ENCODE data around the gene BCAS1.

BCAS1 gene

DNA sequence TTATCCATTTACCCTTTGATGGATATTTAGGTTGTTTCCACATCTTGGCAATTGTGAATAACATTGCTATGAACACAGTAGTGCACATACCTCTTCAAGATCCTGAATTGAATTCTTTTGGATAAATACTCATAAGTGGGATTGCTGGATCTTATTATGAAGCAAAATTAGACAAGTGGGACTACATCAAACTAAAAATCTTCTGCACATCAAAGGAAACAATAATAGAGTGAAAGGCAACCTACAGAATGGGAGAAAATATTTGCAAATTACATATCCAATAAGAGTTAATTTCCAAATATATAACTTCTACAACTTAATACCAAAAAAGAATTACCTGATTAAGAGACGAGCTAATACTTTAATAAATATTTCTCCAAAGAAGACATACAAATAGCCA is 38.4 kb upstream of the BCAS1 start:
- peaks cover 10% of the 10 kb centered on the region for H3K4me1 Mint-ChIP-seq
- peaks cover 4% of the 10 kb centered on the region for H3K27me3 Mint-ChIP-seq (ENCODE audit: low read depth, poor library complexity)
- DNase-seq, result no peak
- no peak overlapping the region for H3K27ac Mint-ChIP-seq
- no peak overlapping the region for H3K4me3 Mint-ChIP-seq
- no peaks in the 10 kb centered on the region for H3K36me3 Mint-ChIP-seq (ENCODE audit: low read depth)
- TF ChIP-seq, protein P1, sequence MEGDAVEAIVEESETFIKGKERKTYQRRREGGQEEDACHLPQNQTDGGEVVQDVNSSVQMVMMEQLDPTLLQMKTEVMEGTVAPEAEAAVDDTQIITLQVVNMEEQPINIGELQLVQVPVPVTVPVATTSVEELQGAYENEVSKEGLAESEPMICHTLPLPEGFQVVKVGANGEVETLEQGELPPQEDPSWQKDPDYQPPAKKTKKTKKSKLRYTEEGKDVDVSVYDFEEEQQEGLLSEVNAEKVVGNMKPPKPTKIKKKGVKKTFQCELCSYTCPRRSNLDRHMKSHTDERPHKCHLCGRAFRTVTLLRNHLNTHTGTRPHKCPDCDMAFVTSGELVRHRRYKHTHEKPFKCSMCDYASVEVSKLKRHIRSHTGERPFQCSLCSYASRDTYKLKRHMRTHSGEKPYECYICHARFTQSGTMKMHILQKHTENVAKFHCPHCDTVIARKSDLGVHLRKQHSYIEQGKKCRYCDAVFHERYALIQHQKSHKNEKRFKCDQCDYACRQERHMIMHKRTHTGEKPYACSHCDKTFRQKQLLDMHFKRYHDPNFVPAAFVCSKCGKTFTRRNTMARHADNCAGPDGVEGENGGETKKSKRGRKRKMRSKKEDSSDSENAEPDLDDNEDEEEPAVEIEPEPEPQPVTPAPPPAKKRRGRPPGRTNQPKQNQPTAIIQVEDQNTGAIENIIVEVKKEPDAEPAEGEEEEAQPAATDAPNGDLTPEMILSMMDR (IDR thresholded peaks at IDR 0.05), result no peak
- peaks cover 5% of the 10 kb centered on the region for H3K9me3 Mint-ChIP-seq

DNA sequence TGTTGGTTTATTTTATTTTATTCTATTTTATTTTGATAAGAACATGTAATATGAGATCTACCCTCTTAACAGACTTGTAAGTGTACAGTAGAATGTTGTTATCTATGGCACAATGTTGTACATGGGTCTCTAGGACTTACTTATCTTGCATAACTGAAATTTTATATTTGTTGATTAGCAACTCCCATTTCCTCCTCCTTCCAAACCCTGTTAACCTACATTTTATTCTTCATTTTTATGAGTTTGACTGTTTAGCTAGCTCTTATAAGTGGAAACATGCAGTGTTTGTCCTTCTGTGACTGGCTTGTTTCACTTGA is 37.9 kb upstream of the BCAS1 start:
- no peak overlapping the region for H3K27ac Mint-ChIP-seq

DNA sequence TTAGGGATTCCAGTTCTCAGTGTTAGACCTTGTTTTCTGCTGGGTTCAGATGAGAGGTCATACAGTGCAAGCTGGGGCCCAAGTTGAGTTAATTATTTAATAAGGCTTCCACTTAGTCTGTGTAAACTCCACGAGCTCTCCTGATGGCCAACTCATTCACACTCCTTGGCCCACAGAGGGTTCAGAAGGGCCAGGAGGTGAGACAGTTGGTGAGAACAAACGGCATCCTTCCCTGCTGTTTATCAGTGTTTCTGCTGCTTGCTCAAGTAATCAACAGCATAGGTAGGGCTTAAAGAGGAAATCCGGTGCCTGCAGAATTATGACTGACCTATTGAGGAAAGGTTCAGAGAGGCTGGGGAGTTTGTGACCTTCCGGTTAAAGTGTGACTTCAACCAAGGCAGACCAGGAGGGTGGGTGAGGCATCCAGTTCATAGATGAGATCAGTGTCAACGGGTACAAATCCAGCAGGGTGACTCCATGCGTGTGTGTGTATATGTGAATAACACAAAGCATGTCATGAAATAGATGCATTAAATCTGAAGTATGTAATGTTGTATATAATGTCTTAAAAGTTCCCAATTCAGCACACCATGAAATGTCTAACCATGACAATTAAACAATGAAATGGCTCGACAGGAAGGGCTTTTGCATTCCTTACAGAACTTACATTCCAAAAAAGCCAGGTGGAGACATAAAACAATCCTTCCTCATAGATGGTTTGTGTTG is 37.4 kb upstream of the BCAS1 start:
- Mint-ChIP-seq H3K4me1 (peaks cover 10% of the 10 kb centered on the region), H3K9me3 (peaks cover 5% of the 10 kb centered on the region), H3K27me3 (ENCODE audit: low read depth, poor library complexity) (peaks cover 3% of the 10 kb centered on the region), H3K4me3 (no peak overlapping the region), H3K36me3 (ENCODE audit: low read depth) (no peaks in the 10 kb centered on the region), H3K27ac (no peak overlapping the region)
- TF ChIP-seq, protein P1 (IDR thresholded peaks at IDR 0.05), result no peak
- no peak for DNase-seq

More for the DNA sequence above, 37.9 kb upstream of the BCAS1 start:
- Mint-ChIP-seq H3K4me3 (no peak overlapping the region), H3K9me3 (peaks cover 5% of the 10 kb centered on the region), H3K36me3 (ENCODE audit: low read depth) (no peaks in the 10 kb centered on the region), H3K27me3 (ENCODE audit: low read depth, poor library complexity) (peaks cover 3% of the 10 kb centered on the region), H3K4me1 (peaks cover 10% of the 10 kb centered on the region)
- no peak for DNase-seq
- TF ChIP-seq, protein P1 (IDR thresholded peaks at IDR 0.05), result no peak

DNA sequence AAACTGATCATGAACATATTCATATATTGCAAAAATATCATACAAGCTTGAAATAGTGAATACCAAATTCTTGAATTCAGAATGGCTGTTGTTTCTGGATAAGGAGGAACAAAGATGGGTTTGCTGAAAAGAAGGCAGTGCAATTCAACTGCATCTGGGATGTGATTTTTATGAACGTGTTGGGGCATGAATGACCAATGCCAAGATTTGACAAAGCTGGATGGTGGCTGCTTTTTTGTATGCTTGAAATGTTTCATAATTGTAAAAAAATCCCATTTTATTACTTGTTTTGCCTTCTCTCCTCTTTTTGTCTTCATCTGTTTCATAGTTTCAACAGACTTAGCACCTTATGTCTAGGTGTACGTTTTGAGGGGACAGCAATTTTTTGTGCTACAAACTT is 36.8 kb upstream of the BCAS1 start:
- no peaks in the 10 kb centered on the region for H3K36me3 Mint-ChIP-seq (ENCODE audit: low read depth)
- peaks cover 5% of the 10 kb centered on the region for H3K9me3 Mint-ChIP-seq
- H3K27ac Mint-ChIP-seq, result no peak overlapping the region
- peaks cover 4% of the 10 kb centered on the region for H3K27me3 Mint-ChIP-seq (ENCODE audit: low read depth, poor library complexity)
- TF ChIP-seq, protein P1 (IDR thresholded peaks at IDR 0.05), result no peak
- DNase-seq, result no peak
- H3K4me1 Mint-ChIP-seq, result peaks cover 10% of the 10 kb centered on the region
- H3K4me3 Mint-ChIP-seq, result no peak overlapping the region

DNA sequence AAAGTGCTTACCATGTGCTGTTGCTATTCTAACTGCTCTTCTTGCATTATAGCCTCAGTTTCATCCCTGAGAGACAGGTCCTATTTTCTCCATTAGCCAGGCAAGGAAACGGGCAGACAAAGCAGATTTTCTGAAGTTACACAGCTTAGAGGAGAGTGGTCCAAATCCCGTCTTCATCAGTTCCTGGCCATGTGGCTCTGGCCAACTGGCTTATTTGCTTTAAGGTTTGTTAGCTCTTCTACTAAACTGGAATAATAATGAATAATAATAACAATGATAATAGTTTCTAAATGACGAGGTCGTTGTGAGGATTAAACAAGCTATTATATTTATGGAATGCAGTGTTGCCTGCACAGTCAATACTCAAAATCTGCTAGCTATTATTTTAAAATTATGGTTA is 35.8 kb upstream of the BCAS1 start:
- DNase-seq, result no peak
- H3K36me3 Mint-ChIP-seq (ENCODE audit: low read depth), result no peaks in the 10 kb centered on the region
- H3K27ac Mint-ChIP-seq, result no peak overlapping the region
- no peaks in the 10 kb centered on the region for H3K9me3 Mint-ChIP-seq
- H3K4me1 Mint-ChIP-seq, result peaks cover 10% of the 10 kb centered on the region
- TF ChIP-seq, protein P1 (IDR thresholded peaks at IDR 0.05), result no peak
- H3K27me3 Mint-ChIP-seq (ENCODE audit: low read depth, poor library complexity), result peaks cover 7% of the 10 kb centered on the region
- H3K4me3 Mint-ChIP-seq, result no peak overlapping the region

DNA sequence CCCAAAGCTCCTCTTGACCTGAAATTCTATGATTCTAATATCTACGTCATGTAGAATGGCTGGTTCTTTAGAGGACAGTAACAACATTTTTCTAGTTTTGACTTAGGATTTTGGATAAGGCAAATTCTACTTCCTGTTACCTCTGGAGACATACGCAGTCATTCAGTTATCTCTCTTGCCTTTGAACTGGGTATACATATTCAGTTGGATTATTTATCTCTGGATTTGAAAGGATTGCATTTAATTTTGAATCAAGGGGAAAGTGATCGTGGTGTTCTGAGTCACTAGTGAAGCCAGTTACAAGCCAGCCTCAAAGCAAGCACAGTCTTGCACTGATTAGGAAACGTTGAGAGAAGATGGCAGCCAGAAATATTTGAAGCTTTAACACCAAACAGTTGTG is 35.3 kb upstream of the BCAS1 start:
- Mint-ChIP-seq H3K27me3 (ENCODE audit: low read depth, poor library complexity) (peaks cover 7% of the 10 kb centered on the region), H3K27ac (no peak overlapping the region), H3K4me1 (peaks cover 10% of the 10 kb centered on the region), H3K9me3 (no peaks in the 10 kb centered on the region), H3K4me3 (no peak overlapping the region), H3K36me3 (ENCODE audit: low read depth) (no peaks in the 10 kb centered on the region)
- no peak for DNase-seq
- TF ChIP-seq, protein P1 (IDR thresholded peaks at IDR 0.05), result no peak
